ENCODE measurements around the gene PTPRJ.

GRCh38 chr11:48161951-48162884 lies 181.9 kb downstream of the PTPRJ start:
- TF ChIP-seq, protein P1, sequence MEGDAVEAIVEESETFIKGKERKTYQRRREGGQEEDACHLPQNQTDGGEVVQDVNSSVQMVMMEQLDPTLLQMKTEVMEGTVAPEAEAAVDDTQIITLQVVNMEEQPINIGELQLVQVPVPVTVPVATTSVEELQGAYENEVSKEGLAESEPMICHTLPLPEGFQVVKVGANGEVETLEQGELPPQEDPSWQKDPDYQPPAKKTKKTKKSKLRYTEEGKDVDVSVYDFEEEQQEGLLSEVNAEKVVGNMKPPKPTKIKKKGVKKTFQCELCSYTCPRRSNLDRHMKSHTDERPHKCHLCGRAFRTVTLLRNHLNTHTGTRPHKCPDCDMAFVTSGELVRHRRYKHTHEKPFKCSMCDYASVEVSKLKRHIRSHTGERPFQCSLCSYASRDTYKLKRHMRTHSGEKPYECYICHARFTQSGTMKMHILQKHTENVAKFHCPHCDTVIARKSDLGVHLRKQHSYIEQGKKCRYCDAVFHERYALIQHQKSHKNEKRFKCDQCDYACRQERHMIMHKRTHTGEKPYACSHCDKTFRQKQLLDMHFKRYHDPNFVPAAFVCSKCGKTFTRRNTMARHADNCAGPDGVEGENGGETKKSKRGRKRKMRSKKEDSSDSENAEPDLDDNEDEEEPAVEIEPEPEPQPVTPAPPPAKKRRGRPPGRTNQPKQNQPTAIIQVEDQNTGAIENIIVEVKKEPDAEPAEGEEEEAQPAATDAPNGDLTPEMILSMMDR (conservative IDR thresholded peaks at IDR 0.05; ENCODE audit: low read length): no peak
- no peak for TF ChIP-seq EZH2phosphoT487 (IDR thresholded peaks at IDR 0.05; ENCODE audit: borderline replicate concordance)

Measured in Loucy (cell line).